Ectodermal cell (in vitro differentiated cells): ENCODE results near the gene TNF. TPM values are rescaled to one million over a fixed set of nuclear protein-coding genes. Genes with fewer than 3 reads are reported as not detected.

Source experiments
- H3K27ac ChIP-seq: 2 replicates; pipeline ENCODE4 v1.7.0; 2013; ENCODE audit warnings: mild to moderate bottlenecking, low read depth, low read length; ENCODE audit not compliant: insufficient read depth, poor library complexity, severe bottlenecking
- H3K27me3 ChIP-seq: 2 replicates; pipeline ENCODE4 v1.7.0; 2013; ENCODE audit warnings: mild to moderate bottlenecking, low read length; ENCODE audit not compliant: insufficient read depth, control insufficient read depth, poor library complexity, severe bottlenecking
- H3K36me3 ChIP-seq: one replicate; pipeline ENCODE4 v1.7.0; 2013; ENCODE audit warnings: low read length; ENCODE audit not compliant: control insufficient read depth, insufficient read depth
- H3K4me1 ChIP-seq: one replicate; pipeline ENCODE4 v1.7.0; 2013; ENCODE audit warnings: low read length; ENCODE audit not compliant: control insufficient read depth, insufficient read depth
- H3K4me3 ChIP-seq: 2 replicates; pipeline ENCODE4 v1.7.0; 2013; ENCODE audit warnings: low read depth, low read length, control low read depth; ENCODE audit not compliant: insufficient read depth
- H3K9me3 ChIP-seq: 2 replicates; pipeline ENCODE4 v1.7.0; 2013; ENCODE audit warnings: mild to moderate bottlenecking, low read length, moderate library complexity; ENCODE audit not compliant: control insufficient read depth
- WGBS, 2 experiments: methylation state at CpG; one replicate each; pipeline ENCODE4 v1.1.7; 2013; ENCODE audit warnings: missing lambda C conversion rate in 2 of 2; 5-methylcytosine and 5-hydroxymethylcytosine counted together
- polyA plus RNA-seq, 4 experiments: library from polyadenylated mRNA; stranded (reverse); fragments of 50-300 nt; gene quantifications; one replicate each; pipeline ENCODE4 v1.2.3, GENCODE V29; 2013

TNF gene
- polyA plus RNA-seq (2013, experiment 1 of 4), result not detected
- not detected for polyA plus RNA-seq (2013, experiment 2 of 4)
- polyA plus RNA-seq (2013, experiment 3 of 4), result not detected
- not detected for polyA plus RNA-seq (2013, experiment 4 of 4)

GRCh38 chr6:31575335-31575901 lies at the start of gene TNF:
TNF (plus strand) TSS chr6:31575565; CDS start chr6:31575742, 177 bp downstream.
- Histone ChIP-seq H3K36me3 (no peaks in the 10 kb centered on the region), H3K4me1 (peaks cover 4% of the 10 kb centered on the region), H3K27ac (no peak within 1 kb of the TSS), H3K9me3 (no peaks in the 10 kb centered on the region), H3K4me3 (no peak within 1 kb of the TSS), H3K27me3 (peaks cover 4% of the 10 kb centered on the region)
- 91% methylated on average over 19 of the region's 19 CpGs for WGBS, 2 experiments

GRCh38 chr6:31525932-31526591 lies 49.3 kb upstream of the TNF start:
- 92 to 97% methylated on average over 4 of the region's 4 CpGs for WGBS, 2 experiments

GRCh38 chr6:31528307-31528777 lies 47.0 kb upstream of the TNF start:
- no peak overlapping the region for H3K27ac ChIP-seq
- H3K9me3 ChIP-seq, result no peaks in the 10 kb centered on the region
- WGBS, 2 experiments, result 87 to 92% methylated on average over 4 of the region's 4 CpGs
- H3K4me3 ChIP-seq, result no peak overlapping the region
- no peaks in the 10 kb centered on the region for H3K27me3 ChIP-seq
- H3K4me1 ChIP-seq, result no peaks in the 10 kb centered on the region
- peaks cover 18% of the 10 kb centered on the region for H3K36me3 ChIP-seq

More at GRCh38 chr6:31525932-31526591, 49.3 kb upstream of the TNF start:
- H3K4me3 ChIP-seq, result no peak overlapping the region
- H3K27me3 ChIP-seq, result no peaks in the 10 kb centered on the region
- H3K9me3 ChIP-seq, result no peaks in the 10 kb centered on the region
- peaks cover 7% of the 10 kb centered on the region for H3K36me3 ChIP-seq
- H3K4me1 ChIP-seq, result no peaks in the 10 kb centered on the region
- H3K27ac ChIP-seq, result no peak overlapping the region

GRCh38 chr6:31528821-31529328 lies 46.5 kb upstream of the TNF start, which contains the start of gene MCCD1:
MCCD1 (plus strand) TSS chr6:31528962; CDS start chr6:31529015, 53 bp downstream.
- Histone ChIP-seq H3K4me3 (no peak within 1 kb of the TSS), H3K27ac (peak within 1 kb of the TSS; percentile 33)
- 90 to 92% methylated on average over 7 of the region's 7 CpGs for WGBS, 2 experiments

GRCh38 chr6:31529329-31530150 lies 45.8 kb upstream of the TNF start:
- WGBS, 2 experiments, result 81% methylated on average over 12 of the region's 12 CpGs
- H3K27ac ChIP-seq, result peak overlapping the region; percentile 33

More at GRCh38 chr6:31528821-31529328, 46.5 kb upstream of the TNF start, which contains the start of gene MCCD1:
- Histone ChIP-seq H3K27me3 (no peaks in the 10 kb centered on the region), H3K36me3 (peaks cover 23% of the 10 kb centered on the region), H3K4me1 (no peaks in the 10 kb centered on the region), H3K9me3 (no peaks in the 10 kb centered on the region)

GRCh38 chr6:31530659-31531058 lies 44.7 kb upstream of the TNF start:
- 93 to 95% methylated on average over 6 of the region's 6 CpGs for WGBS, 2 experiments
- Histone ChIP-seq H3K27ac (no peak overlapping the region), H3K36me3 (peaks cover 41% of the 10 kb centered on the region), H3K4me1 (no peaks in the 10 kb centered on the region), H3K4me3 (no peak overlapping the region), H3K9me3 (no peaks in the 10 kb centered on the region), H3K27me3 (no peaks in the 10 kb centered on the region)

More at GRCh38 chr6:31529329-31530150, 45.8 kb upstream of the TNF start:
- no peak overlapping the region for H3K4me3 ChIP-seq
- H3K36me3 ChIP-seq, result peaks cover 29% of the 10 kb centered on the region
- H3K27me3 ChIP-seq, result no peaks in the 10 kb centered on the region
- H3K9me3 ChIP-seq, result no peaks in the 10 kb centered on the region
- H3K4me1 ChIP-seq, result no peaks in the 10 kb centered on the region

- peaks cover 45% of the 10 kb centered on the region for H3K36me3 ChIP-seq
- no peaks in the 10 kb centered on the region for H3K27me3 ChIP-seq
- H3K9me3 ChIP-seq, result no peaks in the 10 kb centered on the region
- H3K27ac ChIP-seq, result no peak overlapping the region
- WGBS, 2 experiments, result 89 to 98% methylated on average over 5 to 7 of the region's 7 CpGs
- no peak overlapping the region for H3K4me3 ChIP-seq
- H3K4me1 ChIP-seq, result no peaks in the 10 kb centered on the region
Observed at GRCh38 chr6:31531162-31531561, 44.2 kb upstream of the TNF start.

- Histone ChIP-seq H3K4me3 (no peak overlapping the region), H3K4me1 (no peaks in the 10 kb centered on the region), H3K9me3 (no peaks in the 10 kb centered on the region), H3K27ac (no peak overlapping the region), H3K36me3 (peaks cover 51% of the 10 kb centered on the region), H3K27me3 (no peaks in the 10 kb centered on the region)
- 91 to 92% methylated on average over 8 to 9 of the region's 9 CpGs for WGBS, 2 experiments
Observed at GRCh38 chr6:31531771-31532643, 43.4 kb upstream of the TNF start.
